Trophoblast cell (in vitro differentiated cells and primary cell): Measurements from ENCODE around the gene CAMK2B.

ENCODE experiments used
- DNase-seq, 2 donors: peaks; one replicate each; pipeline ENCODE4 v3.0.0-alpha.2; 2016
- H2AFZ ChIP-seq: 2 replicates; pipeline ENCODE4 v1.6.1; 2013; ENCODE audit warnings: low read length, moderate library complexity, mild to moderate bottlenecking; ENCODE audit not compliant: insufficient read depth, poor library complexity
- H2AK5ac ChIP-seq: 2 replicates; pipeline ENCODE4 v1.6.1; 2013; ENCODE audit warnings: mild to moderate bottlenecking, low read length
- H2BK120ac ChIP-seq: 2 replicates; pipeline ENCODE4 v1.6.1; 2013; ENCODE audit warnings: low read length, mild to moderate bottlenecking, moderate library complexity; ENCODE audit not compliant: insufficient read depth, poor library complexity
- H2BK12ac ChIP-seq: 2 replicates; pipeline ENCODE4 v1.6.1; 2013; ENCODE audit warnings: mild to moderate bottlenecking, low read length, moderate library complexity
- H2BK5ac ChIP-seq: 2 replicates; pipeline ENCODE4 v1.6.1; 2013; ENCODE audit warnings: low read length, low read depth, moderate library complexity, mild to moderate bottlenecking; ENCODE audit not compliant: poor library complexity
- H3K14ac ChIP-seq: 2 replicates; pipeline ENCODE4 v1.6.1; 2013; ENCODE audit warnings: mild to moderate bottlenecking, low read length
- H3K18ac ChIP-seq: 2 replicates; pipeline ENCODE4 v1.6.1; 2013; ENCODE audit warnings: mild to moderate bottlenecking, low read length
- H3K23ac ChIP-seq: 2 replicates; pipeline ENCODE4 v1.6.1; 2013; ENCODE audit warnings: low read length
- H3K27ac ChIP-seq: 2 replicates; pipeline ENCODE4 v1.5.1; 2013; ENCODE audit warnings: low read depth, mild to moderate bottlenecking, inconsistent platforms, low read length, moderate library complexity
- H3K27me3 ChIP-seq: 2 replicates; pipeline ENCODE4 v1.6.1; 2013; ENCODE audit warnings: inconsistent platforms, mild to moderate bottlenecking, low read length, moderate library complexity; ENCODE audit not compliant: insufficient read depth
- H3K36me3 ChIP-seq, 2 experiments: 1 replicate in 1 of 2; 2 replicates in 1 of 2; pipeline ENCODE4 v1.6.1; 2013; ENCODE audit warnings: low read length in 2 of 2, mild to moderate bottlenecking in 2 of 2, moderate library complexity in 1 of 2; ENCODE audit not compliant: insufficient read depth in 2 of 2, control insufficient read depth in 1 of 2
- H3K4ac ChIP-seq: 2 replicates; pipeline ENCODE4 v1.6.1; 2013; ENCODE audit warnings: low read depth, mild to moderate bottlenecking, low read length, moderate library complexity
- H3K4me1 ChIP-seq, 2 experiments: 1 replicate in 1 of 2; 2 replicates in 1 of 2; pipeline ENCODE4 v1.6.1; 2013; ENCODE audit warnings: low read length in 2 of 2, mild to moderate bottlenecking in 2 of 2, moderate library complexity in 1 of 2; ENCODE audit not compliant: insufficient read depth in 2 of 2, control insufficient read depth in 1 of 2
- H3K4me2 ChIP-seq: 2 replicates; pipeline ENCODE4 v1.6.1; 2013; ENCODE audit warnings: inconsistent platforms, mild to moderate bottlenecking, low read length, moderate library complexity
- H3K4me3 ChIP-seq: 2 replicates; pipeline ENCODE4 v1.5.1; 2013; ENCODE audit warnings: mild to moderate bottlenecking, low read depth, low read length, inconsistent platforms
- H3K79me1 ChIP-seq: one replicate; pipeline ENCODE4 v1.6.1; 2013; ENCODE audit warnings: low read length
- H3K79me2 ChIP-seq: 2 replicates; pipeline ENCODE4 v1.6.1; 2013; ENCODE audit warnings: low read length, mild to moderate bottlenecking; ENCODE audit not compliant: control insufficient read depth, insufficient read depth, poor library complexity
- H3K9ac ChIP-seq: 2 replicates; pipeline ENCODE4 v1.6.1; 2013; ENCODE audit warnings: mild to moderate bottlenecking, low read length
- H3K9me3 ChIP-seq: 2 replicates; pipeline ENCODE4 v1.6.1; 2013; ENCODE audit warnings: low read depth, mild to moderate bottlenecking, control low read depth, inconsistent platforms, low read length; ENCODE audit not compliant: insufficient read depth
- H4K12ac ChIP-seq: 2 replicates; pipeline ENCODE4 v1.6.1; 2013; ENCODE audit warnings: low read depth, mild to moderate bottlenecking, low read length, moderate library complexity
- H4K8ac ChIP-seq: 2 replicates; pipeline ENCODE4 v1.6.1; 2013; ENCODE audit warnings: low read depth, mild to moderate bottlenecking, low read length, moderate library complexity
- H4K91ac ChIP-seq: one replicate; pipeline ENCODE4 v1.6.1; 2013; ENCODE audit warnings: low read depth, mild to moderate bottlenecking, low read length, moderate library complexity
- WGBS: extraction: QIAGEN DNeasy Blood & Tissue Kit; methylation state at CpG from one replicate; pipeline ENCODE4 v1.1.7; 2013; ENCODE audit warnings: missing lambda C conversion rate; ENCODE audit not compliant: insufficient read length, insufficient coverage; ENCODE audit errors: extremely low coverage; 5-methylcytosine and 5-hydroxymethylcytosine counted together

CAMK2B gene

DNA sequence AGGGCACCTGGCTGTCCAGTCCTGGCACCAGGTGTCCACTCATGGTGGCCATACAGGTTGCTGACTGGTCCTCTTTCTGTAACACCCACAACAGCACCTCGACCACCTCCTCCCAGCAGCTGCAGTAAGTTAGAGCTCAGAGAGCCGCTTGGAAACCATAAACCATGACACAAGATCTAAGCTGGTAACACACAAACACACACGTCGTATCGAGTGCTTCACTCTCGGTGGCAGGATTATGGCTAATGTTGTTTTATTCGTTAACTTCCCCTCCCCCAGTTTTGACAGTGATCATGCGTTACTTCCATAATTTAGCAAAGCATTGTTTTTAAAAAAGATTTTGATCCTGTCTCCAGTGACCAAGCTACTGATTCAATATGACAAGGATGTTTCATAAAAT is 59.7 kb downstream of the CAMK2B start:
- DNase-seq, result no peak
- no peak overlapping the region for H2BK120ac ChIP-seq
- no peaks in the 10 kb centered on the region for H3K79me1 ChIP-seq
- no peak overlapping the region for H3K4ac ChIP-seq
- H4K91ac ChIP-seq, result no peak overlapping the region
- no peak overlapping the region for H4K12ac ChIP-seq
- H3K4me1 ChIP-seq, result peaks cover 0 to 3% of the 10 kb centered on the region in 2 experiments
- H3K14ac ChIP-seq, result no peak overlapping the region
- no peak overlapping the region for H2AK5ac ChIP-seq
- no peak overlapping the region for H4K8ac ChIP-seq
- H3K27ac ChIP-seq, result no peak overlapping the region
- H3K79me2 ChIP-seq, result no peaks in the 10 kb centered on the region
- H3K9me3 ChIP-seq, result peaks cover 3% of the 10 kb centered on the region
- no CpG with 5 or more reads among the region's 8 CpGs for WGBS
- H3K27me3 ChIP-seq, result no peaks in the 10 kb centered on the region
- H2BK5ac ChIP-seq, result no peak overlapping the region
- H3K4me3 ChIP-seq, result no peak overlapping the region
- no peaks in the 10 kb centered on the region for H3K36me3 ChIP-seq
- H2AFZ ChIP-seq, result no peak overlapping the region
- no peak overlapping the region for H3K9ac ChIP-seq
- no peak overlapping the region for H3K4me2 ChIP-seq
- H3K18ac ChIP-seq, result no peak overlapping the region
- H3K23ac ChIP-seq, result no peak overlapping the region
- no peak overlapping the region for H2BK12ac ChIP-seq

DNA sequence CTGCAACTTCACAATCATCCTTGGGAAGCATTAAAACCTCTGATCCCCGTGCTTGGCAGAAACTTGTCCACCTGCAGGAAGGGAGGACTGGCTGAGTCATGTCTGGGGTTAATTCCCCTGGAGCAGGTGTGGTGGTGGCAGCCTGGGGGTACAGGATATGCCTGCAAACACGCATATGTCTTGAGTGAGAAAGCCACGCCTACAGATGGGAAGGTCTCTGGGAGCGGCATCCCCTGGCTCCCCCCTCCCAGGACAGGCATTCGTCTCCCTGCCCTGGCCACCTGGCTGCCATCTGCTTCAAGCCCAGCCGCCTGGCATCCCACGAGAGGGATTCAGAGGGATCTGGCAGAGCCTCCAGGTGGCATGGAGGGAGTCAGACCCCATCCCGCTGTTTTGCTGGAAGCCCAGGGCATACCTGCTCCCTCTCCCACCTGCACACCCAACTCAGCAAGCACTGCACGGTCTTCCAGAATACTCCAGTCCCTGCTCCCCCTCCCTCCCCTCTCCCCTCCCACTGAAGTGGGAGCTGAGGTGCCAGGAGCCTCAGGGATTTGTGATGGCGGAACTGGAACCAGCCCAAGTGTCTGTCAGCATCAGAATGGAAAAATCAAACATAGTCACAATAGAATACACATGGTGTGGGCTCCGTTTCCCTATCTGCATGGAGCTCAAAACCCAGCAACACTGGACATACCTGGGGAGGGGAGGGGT is 61.0 kb downstream of the CAMK2B start:
- H3K27ac ChIP-seq, result no peak overlapping the region
- H2AK5ac ChIP-seq, result no peak overlapping the region
- no peak overlapping the region for H4K91ac ChIP-seq
- no peaks in the 10 kb centered on the region for H3K9me3 ChIP-seq
- no CpG with 5 or more reads among the region's 11 CpGs for WGBS
- no peak overlapping the region for H3K4me3 ChIP-seq
- DNase-seq, result no peak
- no peak overlapping the region for H3K18ac ChIP-seq
- H3K79me1 ChIP-seq, result no peaks in the 10 kb centered on the region
- no peak overlapping the region for H2AFZ ChIP-seq
- no peak overlapping the region for H3K23ac ChIP-seq
- no peak overlapping the region for H4K8ac ChIP-seq
- H3K27me3 ChIP-seq, result no peaks in the 10 kb centered on the region
- no peak overlapping the region for H2BK5ac ChIP-seq
- peaks cover 4 to 5% of the 10 kb centered on the region in 2 experiments for H3K4me1 ChIP-seq
- no peak overlapping the region for H4K12ac ChIP-seq
- no peak overlapping the region for H3K9ac ChIP-seq
- no peak overlapping the region for H3K14ac ChIP-seq
- no peak overlapping the region for H3K4ac ChIP-seq
- no peaks in the 10 kb centered on the region for H3K79me2 ChIP-seq
- no peaks in the 10 kb centered on the region for H3K36me3 ChIP-seq
- no peak overlapping the region for H2BK12ac ChIP-seq
- H2BK120ac ChIP-seq, result no peak overlapping the region
- H3K4me2 ChIP-seq, result no peak overlapping the region

DNA sequence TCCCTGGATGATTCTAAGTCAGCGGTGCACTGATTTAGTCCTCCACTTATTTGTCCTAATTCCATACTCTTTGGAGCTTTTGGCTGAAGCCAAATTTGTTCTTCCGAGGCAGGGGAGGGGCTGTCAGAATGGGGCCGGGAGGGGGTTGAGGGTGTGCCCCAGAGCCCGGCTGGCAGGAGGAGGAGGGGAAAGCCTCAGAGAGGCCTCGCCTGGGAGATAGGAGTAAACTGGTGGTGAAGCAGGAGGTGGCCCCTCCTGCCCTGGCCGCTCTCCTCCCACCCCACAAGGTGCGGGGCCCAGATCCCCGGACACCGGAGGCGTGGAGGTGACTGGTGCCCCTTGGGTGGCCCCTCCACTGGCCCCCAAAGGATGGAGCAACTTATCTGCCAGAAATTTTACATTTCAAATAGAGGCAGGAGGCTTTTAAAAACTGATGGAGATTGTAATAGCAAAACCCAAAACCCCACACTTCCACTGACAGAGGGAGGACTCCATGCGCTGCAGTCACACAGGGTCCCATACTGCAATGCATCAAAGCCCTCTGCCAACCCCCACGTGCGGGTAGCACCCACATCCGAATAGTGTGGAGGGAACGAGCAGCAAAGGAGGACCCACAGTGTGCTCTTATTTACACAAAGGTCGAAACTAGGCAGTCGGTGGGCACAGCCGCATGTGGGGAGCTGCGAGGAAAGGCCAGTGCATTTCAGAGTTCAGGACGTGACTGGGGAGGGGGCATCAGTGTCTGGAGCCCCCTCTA is 61.9 kb downstream of the CAMK2B start:
- no peak overlapping the region for H2AFZ ChIP-seq
- no peak overlapping the region for H3K27ac ChIP-seq
- no peak overlapping the region for H4K12ac ChIP-seq
- H3K4ac ChIP-seq, result no peak overlapping the region
- no peaks in the 10 kb centered on the region for H3K9me3 ChIP-seq
- H3K4me3 ChIP-seq, result no peak overlapping the region
- no peak overlapping the region for H3K9ac ChIP-seq
- peaks cover 4% of the 10 kb centered on the region for H3K79me1 ChIP-seq
- no peak overlapping the region for H2AK5ac ChIP-seq
- no peak overlapping the region for H4K8ac ChIP-seq
- no peak overlapping the region for H2BK5ac ChIP-seq
- H3K14ac ChIP-seq, result no peak overlapping the region
- H4K91ac ChIP-seq, result no peak overlapping the region
- H3K4me1 ChIP-seq, result peaks cover 12 to 14% of the 10 kb centered on the region in 2 experiments
- no CpG with 5 or more reads among the region's 20 CpGs for WGBS
- no peaks in the 10 kb centered on the region for H3K36me3 ChIP-seq
- no peak overlapping the region for H3K4me2 ChIP-seq
- H3K18ac ChIP-seq, result no peak overlapping the region
- no peak overlapping the region for H2BK12ac ChIP-seq
- no peaks in the 10 kb centered on the region for H3K27me3 ChIP-seq
- no peak overlapping the region for H3K23ac ChIP-seq
- H3K79me2 ChIP-seq, result no peaks in the 10 kb centered on the region
- no peak overlapping the region for H2BK120ac ChIP-seq
- no peak for DNase-seq

DNA sequence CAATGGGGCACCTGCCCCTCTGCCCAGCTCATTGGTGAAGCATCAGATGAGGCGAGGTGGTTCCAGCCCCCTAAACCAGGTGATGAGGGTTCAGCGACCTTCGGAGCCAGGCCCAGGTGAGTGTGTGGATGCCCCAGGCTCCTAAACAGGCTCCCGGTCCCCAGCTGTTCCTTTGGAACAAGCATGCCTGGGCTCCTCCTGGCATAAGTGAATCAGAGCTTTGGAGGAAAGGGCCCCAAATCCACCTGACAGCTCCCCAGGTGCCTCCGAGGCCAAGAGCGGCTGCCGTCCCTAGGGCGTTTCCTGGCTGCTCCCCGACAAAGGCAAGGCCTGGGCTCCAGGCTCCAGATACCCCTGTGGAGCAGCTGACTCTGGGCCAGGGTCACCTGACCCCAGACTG is 63.4 kb downstream of the CAMK2B start:
- Histone ChIP-seq H3K79me2 (no peaks in the 10 kb centered on the region), H3K14ac (no peak overlapping the region), H3K4me1 (peaks cover 25% of the 10 kb centered on the region in 2 experiments), H2BK12ac (no peak overlapping the region), H3K23ac (no peak overlapping the region), H3K36me3 (no peaks in the 10 kb centered on the region), H3K9me3 (no peaks in the 10 kb centered on the region), H2AFZ (no peak overlapping the region), H2BK120ac (no peak overlapping the region), H3K9ac (no peak overlapping the region), H4K91ac (no peak overlapping the region), H3K18ac (no peak overlapping the region), H4K8ac (no peak overlapping the region), H2BK5ac (no peak overlapping the region), H4K12ac (no peak overlapping the region), H2AK5ac (no peak overlapping the region), H3K27me3 (no peaks in the 10 kb centered on the region), H3K4ac (no peak overlapping the region), H3K27ac (no peak overlapping the region), H3K4me3 (no peak overlapping the region), H3K4me2 (no peak overlapping the region), H3K79me1 (peaks cover 8% of the 10 kb centered on the region)
- no CpG with 5 or more reads among the region's 9 CpGs for WGBS
- no peak for DNase-seq
